DMS79 (cell line): ENCODE data around the gene CHN2.
A peak's percentile ranks its signal among the peaks of the same experiment; 100 is the strongest.

Source experiments
- DNase-seq: peaks from one replicate; lab custom pipeline; 2025; lab: John Stamatoyannopoulos, UW

Gene CHN2

DNA sequence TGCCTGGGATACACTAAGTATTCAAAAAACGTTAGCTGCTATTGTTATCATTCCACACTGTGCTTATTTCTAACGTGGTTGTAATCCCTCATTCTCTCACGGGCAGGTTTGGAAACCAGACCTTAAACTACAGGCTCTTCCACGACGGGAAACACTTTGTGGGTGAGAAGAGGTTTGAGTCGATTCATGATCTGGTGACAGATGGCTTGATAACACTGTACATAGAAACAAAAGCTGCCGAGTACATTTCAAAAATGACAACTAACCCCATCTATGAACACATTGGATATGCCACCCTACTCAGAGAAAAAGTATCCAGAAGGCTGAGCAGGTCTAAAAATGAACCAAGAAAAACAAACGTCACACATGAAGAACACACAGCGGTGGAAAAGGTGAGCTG, 205.9 kb downstream of the CHN2 start:
- DNase-seq, result no peak

DNA sequence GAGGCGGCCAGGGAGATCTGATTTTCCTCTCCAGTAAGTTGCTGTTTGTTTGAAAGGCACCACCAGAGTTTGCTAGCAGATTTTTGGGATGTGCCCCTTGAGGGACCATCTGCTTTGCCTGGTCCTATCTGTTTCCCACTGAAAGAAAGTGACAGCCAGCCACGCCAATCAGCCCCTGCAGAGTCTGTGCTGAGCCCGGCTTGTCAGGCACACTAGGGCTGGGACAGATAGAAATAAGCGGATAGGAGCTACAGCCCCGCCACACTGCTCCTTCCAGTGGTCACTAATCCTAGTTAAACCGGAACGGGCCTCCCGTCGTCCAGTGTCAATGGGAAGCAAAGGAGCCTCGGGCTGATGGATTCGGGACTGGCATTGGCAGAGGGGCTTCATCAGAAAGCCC, 207.2 kb downstream of the CHN2 start:
- DNase-seq, result no peak

DNA sequence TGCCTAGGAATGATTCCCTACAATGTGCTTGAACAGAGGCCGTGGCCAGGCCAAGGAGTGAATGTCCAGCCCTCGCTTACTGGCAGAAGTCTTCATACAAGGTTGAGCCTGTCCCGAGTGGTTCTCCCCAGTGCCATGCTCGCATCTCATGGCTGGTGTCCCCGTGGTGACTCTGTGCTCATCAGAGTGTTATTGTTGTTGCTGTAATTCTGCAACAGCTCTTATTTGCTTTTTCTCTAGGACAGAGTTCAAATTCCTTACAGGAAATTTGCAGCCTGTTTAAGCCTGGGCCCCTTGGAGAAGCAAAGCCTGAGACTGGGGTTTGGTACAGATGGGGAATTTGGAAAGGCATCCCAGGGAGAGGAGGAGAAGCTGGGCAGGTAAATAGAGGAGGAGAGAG, 211.3 kb downstream of the CHN2 start:
- no peak for DNase-seq

DNA sequence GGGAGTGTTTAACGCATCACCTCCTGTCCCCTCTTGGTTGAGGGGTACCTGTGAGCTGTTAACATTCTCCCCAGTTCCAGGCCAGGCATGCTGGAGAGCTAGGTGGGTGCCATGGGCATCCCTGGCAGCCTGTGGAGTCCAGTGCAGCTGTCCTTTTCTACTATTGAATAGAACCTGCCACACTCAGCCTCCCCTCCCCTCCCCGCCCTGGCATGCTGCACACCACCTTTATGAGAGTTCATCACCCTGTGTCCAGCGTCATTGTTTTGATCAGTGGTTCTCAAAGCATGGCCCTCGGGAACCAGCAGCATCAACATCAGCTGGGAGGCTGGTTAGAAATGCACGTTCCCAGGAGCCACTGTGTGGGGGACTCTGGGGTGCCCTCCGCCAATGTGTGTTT, 211.8 kb downstream of the CHN2 start:
- DNase-seq, result no peak

DNA sequence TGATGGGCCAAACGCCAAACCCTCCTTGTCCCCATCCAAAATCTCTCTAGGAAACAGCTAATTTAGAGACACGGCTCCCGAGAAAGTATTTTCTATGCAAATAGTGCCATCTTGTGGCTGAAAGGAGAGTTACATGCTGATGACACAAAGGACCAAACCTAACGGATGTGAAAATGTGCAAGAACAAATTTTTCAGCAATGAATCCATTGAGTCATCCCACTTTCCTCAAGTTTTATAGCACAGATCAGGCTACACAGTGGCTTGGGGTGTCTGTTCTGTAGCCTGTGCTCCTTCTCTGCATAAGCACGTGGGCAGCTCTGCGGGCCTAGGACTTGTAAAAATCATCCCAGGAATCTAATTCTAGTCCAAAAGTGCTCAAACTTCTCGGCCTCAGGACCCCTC, 214.3 kb downstream of the CHN2 start:
- peak; percentile 54 for DNase-seq

DNA sequence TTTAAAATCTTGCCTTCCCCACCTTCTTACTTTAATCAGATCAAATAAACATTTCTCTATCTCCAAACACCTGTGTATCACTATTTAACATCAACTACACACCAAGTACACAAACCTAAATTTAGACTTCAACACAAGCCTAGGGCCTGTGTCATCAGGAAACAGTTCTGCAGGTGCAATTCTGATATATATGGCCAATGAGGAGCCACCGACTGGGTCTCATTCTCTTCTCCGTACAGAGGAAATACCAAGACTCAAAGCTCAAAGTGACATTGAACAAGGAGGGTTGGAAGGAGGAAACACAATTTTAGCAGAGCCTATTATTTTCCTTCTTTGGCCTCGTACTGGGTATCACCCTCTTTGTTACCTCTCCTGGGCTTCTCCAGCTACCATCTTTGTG, 216.4 kb downstream of the CHN2 start:
- DNase-seq, result no peak

DNA sequence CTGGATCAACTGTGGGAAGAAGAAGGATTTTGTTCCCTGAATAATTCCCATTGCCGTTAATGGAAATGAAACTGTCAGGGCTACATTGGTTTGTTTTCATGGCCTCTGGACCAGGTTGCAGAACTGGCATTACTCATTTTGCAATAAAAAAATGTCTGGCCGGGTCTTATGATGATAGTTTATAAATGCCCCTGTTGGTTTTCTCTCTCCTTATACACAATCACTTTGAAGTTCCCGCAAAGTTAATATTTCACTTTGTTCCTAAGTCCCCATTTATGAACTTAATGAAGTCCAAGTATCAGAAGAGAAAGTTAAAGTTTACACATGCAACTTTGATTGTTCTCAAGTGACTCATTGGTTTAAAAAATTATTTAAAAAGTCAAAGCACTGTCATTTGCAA, 218.3 kb downstream of the CHN2 start:
- no peak for DNase-seq

DNA sequence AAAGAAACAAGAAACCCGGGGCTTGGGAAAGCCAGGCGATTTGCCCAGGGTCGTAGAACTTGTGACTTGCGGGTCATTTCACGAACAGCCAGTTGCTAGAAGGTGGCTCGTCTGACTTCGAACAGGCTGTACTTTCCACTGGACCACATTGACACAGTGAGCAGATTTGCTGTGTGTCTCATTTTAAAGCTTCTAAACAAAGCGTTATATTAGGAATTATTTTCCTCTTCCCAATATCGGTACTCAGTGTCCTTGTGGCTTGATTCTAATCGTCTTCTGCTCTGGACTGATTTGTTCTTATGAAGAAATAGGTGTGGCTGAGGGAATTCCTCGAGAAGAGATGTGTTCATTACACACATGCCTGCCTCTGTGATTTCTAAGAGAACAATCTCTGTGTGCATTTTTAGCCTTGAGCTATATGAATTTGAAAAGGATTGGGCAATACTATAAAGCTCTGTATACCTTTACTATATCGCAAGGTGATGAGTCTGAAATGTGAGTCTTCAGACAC, 219.1 kb downstream of the CHN2 start:
- DNase-seq, result no peak

DNA sequence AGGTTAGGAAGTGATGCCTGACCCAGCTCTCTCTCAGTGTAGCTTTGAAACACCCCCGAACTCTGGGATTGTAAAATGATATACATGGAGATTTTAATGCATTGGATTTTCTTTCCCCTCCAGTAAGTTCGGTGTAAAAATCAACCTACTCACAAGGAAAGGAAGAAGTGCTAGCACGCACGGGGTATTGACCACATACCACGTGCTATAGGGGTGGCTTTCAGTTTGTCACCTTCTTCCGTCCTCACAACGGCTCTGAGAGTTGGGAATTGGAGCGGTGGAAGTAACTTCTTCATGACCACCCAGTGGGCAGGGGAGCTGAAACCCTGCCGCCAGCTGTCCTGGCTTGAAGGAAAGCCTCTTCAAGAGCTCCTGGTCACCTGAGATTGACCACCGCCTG, 219.6 kb downstream of the CHN2 start:
- DNase-seq, result no peak

DNA sequence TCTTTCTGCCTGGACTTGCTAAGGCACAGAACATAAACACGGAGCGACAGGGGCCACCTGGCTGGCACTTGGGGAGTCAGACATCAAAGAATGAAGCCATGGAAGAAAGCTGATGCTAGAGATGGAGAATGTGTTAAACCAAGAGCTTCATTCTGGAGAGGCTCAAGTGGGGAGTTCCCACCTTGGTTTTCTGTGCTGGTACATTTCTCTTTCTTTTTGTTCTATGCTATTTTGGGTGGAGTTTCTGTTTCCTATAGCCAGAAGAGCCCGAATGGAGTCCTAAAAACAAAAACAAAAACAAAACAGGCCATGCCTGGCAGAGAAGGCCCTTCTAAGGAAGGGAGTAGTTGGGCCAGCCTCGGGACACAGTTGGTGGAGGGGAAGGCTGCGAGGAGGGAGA, 220.6 kb downstream of the CHN2 start:
- no peak for DNase-seq

DNA sequence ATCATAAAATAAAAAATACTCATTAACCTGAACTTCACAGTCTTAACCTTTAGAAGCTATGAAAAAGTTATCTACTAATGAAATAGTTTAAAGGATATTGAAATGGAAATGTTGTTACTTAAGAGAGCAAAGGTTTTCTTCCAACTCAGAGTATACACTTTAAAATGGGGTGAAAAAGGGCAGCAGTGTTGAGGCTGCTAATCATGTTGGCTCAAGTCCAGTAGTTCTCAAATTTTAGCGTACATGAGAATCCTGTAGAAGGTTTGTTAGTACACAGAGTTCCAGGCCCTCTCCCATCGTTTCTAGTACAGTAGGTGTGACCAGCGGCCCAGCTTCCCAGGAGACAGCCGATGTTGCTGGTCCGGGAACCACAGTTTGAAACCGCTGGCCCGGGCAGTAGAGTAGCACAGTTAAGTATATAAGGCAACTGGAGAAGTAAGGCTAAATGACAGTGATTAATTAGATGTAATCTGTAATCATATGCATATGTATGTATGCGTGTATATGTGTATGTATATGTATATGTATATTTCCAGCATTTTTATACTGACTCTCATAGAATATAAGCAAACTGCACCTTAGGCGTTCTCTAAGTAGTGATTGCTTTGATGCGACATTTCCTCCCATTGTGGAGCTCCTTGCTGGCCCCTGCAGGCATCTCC, 221.8 kb downstream of the CHN2 start:
- no peak for DNase-seq

DNA sequence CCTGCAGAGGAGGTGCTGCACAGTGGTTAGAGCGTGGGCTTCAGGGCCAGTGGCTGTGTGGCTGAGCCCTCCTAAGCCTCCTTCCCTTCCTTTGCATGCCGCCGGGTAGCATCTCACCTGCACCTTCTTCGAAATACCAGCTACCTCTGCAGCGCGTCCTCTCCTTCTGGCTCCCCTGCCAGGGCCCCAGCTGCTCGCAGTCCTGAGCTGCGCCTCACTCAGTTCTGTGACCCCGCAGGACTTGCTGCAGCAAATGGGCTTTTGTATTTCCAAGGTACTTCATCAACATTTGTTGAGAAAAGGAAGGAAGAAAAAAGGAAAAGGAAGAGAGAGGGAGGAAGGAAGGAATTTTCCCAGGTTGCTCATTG, 222.3 kb downstream of the CHN2 start:
- no peak for DNase-seq

DNA sequence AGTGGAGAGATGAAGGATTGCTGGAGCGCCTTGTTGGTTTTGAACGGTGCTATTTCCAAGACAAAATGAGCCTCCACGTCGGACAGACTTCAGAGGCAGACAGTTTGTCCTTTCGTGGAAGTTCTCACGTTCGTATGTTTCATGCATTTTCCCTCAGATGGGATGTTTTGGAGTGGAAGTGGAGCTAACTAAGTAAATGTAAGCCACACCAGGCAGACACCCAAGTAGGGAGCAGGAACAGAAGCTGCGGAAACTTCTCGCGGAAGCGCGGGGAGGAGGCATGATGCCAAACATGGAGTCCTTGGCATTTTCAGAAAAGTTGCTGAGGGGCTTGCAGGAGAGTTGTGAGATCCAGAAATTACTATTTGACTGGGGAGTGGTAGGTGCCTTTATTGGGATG, 223.5 kb downstream of the CHN2 start:
- no peak for DNase-seq

DNA sequence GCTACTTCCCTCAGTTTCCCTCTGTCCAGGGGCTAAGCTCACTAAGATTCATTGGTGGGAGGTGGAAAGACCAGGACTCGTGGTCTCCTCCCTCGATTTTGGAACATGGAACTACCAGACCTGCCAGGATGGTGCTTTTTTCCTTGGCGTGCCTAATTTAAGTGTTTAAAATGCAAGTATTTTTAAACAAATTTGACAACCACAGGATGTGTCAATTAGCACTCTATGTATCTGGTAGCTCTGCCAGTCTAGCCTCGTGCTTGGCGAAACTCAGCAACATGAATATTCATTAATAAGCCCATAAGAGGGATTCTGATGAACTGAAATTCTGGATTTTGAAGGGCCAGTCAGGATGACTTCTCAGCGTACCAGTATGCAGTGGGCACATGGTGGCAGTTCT, 224.1 kb downstream of the CHN2 start:
- DNase-seq, result no peak

DNA sequence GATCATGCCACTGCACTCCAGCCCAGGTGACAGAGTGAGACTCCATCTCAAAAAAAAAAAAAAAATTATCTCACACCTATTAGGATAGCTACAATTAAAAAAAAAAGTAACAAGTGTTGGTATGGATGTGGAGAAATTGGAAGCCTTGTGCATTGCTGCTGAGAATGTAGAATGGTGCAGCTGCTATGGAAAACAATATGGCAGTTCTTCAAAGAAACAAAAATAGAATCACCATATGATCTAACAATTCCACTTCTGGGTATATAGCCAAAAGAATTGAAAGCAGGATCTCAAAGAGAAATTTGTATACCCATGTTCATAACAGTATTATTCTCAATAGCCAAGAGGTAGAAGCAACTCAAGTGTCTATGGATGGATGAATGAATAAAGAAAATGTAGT, 225.4 kb downstream of the CHN2 start:
- DNase-seq, result no peak

DNA sequence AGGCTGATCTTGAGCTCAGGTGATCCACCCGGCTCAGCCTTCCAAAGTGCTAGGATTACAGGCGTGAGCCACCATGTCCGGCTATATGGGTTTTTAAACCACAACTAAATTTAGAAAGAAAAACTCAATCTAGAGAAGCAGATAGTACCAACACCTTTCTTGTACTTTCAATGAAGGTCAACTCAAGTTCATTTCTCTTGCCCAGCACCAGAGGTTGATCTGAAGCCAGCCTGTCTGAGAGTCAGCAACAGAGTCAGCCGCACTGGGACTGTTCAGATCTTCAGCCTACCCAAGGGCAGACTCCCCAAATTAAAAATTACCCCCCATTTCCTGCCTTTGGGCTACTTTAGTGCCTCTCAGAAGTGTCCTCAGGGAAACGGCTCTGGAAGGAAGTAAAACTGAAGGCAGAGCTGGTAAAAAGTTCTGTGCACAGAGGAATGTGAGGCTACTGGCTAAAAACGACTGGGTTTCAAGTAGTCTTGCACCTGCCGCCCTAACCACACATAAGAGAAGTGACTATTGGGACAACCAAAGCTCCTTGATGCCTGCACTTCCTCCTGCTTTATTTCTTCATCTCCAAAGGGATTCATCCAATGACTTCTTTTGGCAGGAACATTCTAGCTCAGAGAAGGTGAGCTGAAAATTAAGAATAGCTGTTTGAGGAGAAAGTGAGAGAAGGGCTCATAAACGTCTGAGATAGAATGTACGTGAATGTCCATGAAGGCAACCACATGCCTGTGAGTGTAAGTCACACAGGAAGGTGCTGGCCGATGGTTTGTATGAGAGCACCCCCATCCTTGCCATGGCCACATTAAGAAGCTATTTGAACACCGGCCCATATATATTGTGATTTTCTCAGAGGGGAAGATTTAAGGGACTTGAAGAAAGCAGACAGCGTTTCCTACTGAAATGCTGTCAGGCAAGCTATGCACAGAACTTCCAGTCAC, 226.7 kb downstream of the CHN2 start:
- no peak for DNase-seq

DNA sequence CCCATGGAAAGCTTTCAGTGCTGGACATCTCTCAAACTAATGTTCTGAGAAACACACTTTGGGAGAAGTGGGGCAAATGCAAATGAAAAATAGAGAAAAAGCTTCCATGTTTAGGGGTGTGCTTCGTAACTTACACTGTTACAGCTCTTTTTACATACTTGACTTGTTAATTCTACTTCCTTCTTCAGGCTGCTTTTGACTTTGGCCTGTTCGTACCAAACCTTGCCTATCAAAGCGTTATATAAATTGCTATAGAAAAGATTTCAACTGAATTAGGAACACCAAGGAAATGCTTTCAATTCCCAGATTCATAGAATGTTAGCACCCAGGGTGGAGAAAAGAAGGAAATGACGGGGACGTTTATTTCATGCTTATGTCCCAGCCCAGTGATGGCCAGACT, 228.3 kb downstream of the CHN2 start:
- no peak for DNase-seq

DNA sequence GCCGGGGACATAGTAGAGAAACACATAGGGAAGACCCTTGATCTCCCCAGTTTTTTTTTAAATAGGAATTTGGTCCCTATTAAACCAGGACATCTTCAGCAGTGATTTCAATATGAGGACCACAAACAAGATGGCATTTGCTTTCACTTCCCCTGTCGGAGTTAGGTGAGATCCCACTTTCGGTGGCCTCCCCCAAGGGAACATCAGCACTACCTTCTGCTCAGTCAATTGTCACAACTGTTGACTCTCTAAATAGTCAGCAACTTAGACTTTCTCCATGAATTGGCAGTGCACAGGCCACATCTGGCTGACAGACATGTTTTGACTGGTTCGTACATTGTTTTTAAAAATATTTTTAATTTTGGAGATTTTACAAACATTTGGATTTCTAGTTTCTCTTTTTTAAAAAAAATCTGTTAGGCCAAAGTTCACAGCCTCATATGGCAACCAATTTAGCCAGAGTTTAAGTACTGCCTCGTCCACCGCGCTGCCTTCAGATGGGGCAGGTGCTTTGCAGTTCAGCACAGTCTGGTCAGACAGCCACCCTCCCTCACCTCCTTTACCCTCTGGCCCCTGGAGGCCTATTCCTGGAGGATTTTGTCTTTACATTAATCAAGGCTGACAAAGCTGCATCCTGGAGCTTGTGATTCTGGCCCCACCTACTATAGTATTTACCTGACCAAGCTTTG, 229.9 kb downstream of the CHN2 start:
- no peak for DNase-seq

DNA sequence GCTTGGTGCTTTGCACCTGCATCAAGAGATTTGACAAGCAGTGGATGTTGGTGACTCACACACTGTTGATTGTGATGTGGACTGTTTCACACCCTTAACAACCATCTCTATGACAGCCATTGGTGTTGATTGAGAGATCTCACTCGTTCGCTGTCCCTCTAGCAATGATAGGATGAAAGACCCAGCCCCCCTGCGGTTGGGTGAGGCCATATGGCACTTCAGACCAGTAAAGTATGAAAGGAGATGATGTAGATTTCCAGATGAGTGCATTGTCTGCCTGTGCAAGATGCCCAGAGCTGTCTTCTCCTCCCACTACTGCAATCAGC, 230.4 kb downstream of the CHN2 start:
- no peak for DNase-seq

DNA sequence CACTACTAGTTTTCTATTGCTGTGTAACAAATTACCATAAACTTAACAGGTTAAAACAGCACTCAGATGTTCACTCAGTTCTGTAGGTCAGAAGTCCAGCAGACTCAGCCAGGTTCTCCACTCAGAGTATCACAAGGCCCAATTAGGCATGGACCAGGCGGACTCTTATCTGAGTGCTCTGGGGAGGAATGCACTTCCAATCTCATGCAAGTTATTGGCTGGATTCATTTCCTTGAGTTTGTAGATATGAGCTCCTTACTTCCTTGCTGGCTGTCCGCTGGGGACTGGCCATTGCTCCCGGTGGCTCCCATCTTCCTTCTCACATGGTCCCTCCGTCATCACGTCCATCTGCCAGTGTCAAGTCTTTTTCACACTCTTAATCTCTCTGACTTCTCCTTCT, 232.0 kb downstream of the CHN2 start:
- no peak for DNase-seq

DNA sequence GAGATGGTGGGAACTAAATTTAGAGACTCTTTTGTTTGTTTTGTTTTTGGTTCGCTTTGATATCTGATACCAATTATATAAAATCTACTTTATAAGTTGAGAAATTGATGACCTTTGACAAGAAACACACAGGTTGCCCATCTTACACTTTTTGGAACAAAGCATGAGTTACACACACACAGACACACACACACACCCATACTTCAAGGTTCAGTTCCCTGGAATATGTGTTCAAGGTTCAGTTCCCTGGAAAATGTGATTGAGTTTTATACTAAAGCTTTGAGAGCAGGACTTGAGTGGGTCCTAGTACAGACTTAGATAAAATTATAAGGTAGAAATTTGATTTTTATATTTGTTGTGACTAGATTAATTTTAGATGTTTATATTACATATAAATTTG, 234.8 kb downstream of the CHN2 start:
- no peak for DNase-seq

DNA sequence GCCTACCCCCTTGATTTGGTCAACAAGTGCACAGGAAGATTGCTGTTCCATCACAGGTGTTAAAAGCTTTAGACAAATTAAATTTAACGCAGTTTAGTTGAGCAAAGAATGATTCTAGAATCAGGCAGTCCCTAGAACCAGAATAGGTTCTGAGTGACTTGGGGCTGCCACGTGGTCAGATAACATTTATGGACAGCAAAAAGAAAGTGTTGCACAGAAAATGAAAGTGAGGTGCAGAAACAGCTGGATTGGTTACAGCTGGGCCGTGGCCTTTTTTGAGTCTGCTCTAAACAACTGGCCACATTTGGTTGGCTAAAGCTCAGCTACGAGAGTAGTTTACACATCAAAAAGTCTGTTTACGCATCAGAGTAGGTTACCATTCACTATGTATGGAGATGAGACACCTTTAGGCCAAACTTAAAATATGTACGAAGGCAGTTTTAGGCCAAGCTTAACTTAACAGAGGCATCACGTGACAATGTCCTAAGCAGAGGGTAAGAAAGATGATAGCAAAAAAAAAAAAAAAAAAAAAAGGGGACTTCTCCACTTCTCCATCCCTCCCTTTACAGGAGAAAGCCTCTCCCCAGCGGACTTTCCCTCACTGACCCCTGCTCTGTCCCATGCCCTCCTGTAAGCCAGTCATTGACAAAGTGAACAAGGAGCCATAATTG, 235.8 kb downstream of the CHN2 start:
- DNase-seq, result no peak

DNA sequence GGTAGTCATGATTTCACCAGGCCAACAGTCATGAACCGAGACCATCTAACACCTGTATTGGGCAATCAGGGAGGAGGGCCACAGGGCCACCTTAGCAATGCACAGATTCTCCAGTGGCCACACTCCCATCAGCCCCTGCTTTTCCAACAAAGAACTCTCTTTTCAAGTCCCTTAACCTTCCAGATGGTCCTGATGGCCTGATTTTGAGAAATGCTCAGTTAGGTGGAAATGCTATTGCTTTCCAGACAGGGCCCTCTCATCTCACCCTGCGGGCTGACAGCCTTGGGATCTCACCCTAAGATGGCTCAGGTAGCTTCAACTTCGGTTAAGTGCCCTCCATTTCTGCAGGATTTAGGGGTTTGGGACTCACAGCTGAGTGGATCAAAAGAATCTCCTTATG, 237.1 kb downstream of the CHN2 start:
- DNase-seq, result no peak
